K562 (cell line): ENCODE measurements around the gene ANKRD10. TPM values are rescaled to one million over a fixed set of nuclear protein-coding genes. Genes with fewer than 3 reads are reported as not detected.

Experiments
- CBFA2T3 ChIP-seq: fragments of 450-650 bp; IDR thresholded peaks from 2 replicates; pipeline ENCODE4 v1.6.1; 2017
- E2F3 ChIP-seq: fragments of 250-450 bp; sonication (Bioruptor Pico); IDR thresholded peaks from 2 replicates; pipeline ENCODE4 v1.4.0; 2020; ENCODE audit warnings: mild to moderate bottlenecking
- FIP1L1 ChIP-seq: fragments of 200-400 bp; formaldehyde crosslinking; IDR thresholded peaks from 2 replicates; pipeline ENCODE4 v1.6.1; 2018; ENCODE audit warnings: mild to moderate bottlenecking, low read depth, low read length; ENCODE audit not compliant: poor library complexity, severe bottlenecking
- FUS ChIP-seq: fragments of 200-400 bp; formaldehyde crosslinking; optimal IDR thresholded peaks from 2 replicates; pipeline ENCODE3; 2017; ENCODE audit warnings: low read depth, low read length
- NFIC ChIP-seq: fragments of 450-650 bp; IDR thresholded peaks from 2 replicates; pipeline ENCODE4 v1.6.1; 2017; ENCODE audit warnings: mild to moderate bottlenecking, inconsistent platforms
- PHB2 ChIP-seq: fragments of 450-650 bp; IDR thresholded peaks from 2 replicates; pipeline ENCODE4 v1.6.1; 2017; ENCODE audit warnings: low read depth
- PHF21A ChIP-seq: fragments of 450-650 bp; IDR thresholded peaks from 2 replicates; pipeline ENCODE4 v1.6.1; 2017; ENCODE audit warnings: low read depth, borderline replicate concordance
- SMARCA4 ChIP-seq: fragments of 450-650 bp; IDR thresholded peaks from 2 replicates; pipeline ENCODE4 v1.6.1; 2016
- SNRNP70 ChIP-seq: fragments of 200-400 bp; formaldehyde crosslinking; optimal IDR thresholded peaks from 2 replicates; pipeline ENCODE3; 2017; ENCODE audit warnings: low read depth, low read length
- SRSF7 ChIP-seq: fragments of 200-400 bp; formaldehyde crosslinking; optimal IDR thresholded peaks from 2 replicates; pipeline ENCODE3; 2017; ENCODE audit warnings: mild to moderate bottlenecking, low read depth, low read length
- STAG1 ChIP-seq: sonication (generic); formaldehyde crosslinking; IDR thresholded peaks from 2 replicates; pipeline ENCODE4 v1.5.0; 2020; ENCODE audit warnings: missing genetic modification reagents, borderline replicate concordance
- TEAD1 ChIP-seq, 2 experiments: fragments of 450-650 bp in 1 of 2; sonication (generic) in 1 of 2; formaldehyde crosslinking; IDR thresholded peaks; 2 replicates each; pipeline versions ENCODE4 v1.4.0 to v1.8.0; 2020 to 2022; ENCODE audit warnings: mild to moderate bottlenecking in 2 of 2, missing genetic modification reagents in 1 of 2
- ZBTB8A ChIP-seq: fragments of 450-650 bp; IDR thresholded peaks from 2 replicates; pipeline ENCODE4 v1.6.1; 2018; ENCODE audit warnings: mild to moderate bottlenecking, moderate library complexity; ENCODE audit not compliant: partially characterized antibody
- ZEB2 ChIP-seq: fragments of 450-650 bp; IDR thresholded peaks from 2 replicates; pipeline ENCODE4 v1.6.1; 2016
- ZNF583 ChIP-seq: fragments of 250-450 bp; sonication (Bioruptor Pico); IDR thresholded peaks from 2 replicates; pipeline ENCODE4 v1.4.0; 2020
- polyA plus RNA-seq, 8 experiments: library from polyadenylated mRNA; depleted of rRNA in 4 of 8; stranded (reverse) in 5 of 8; unstranded in 3 of 8; fragments of >200 nt; fragmentation: Nextera tagmentation in 2 of 8; fragmentation: Illumina TruSeq in 1 of 8; extraction: Ambion mirVana in 2 of 8; extraction: Trizol in 1 of 8; gene quantifications; 2 replicates each; pipeline versions ENCODE4 v1.2.1 to v1.2.3, GENCODE V29; 2011 to 2014; ENCODE audit warnings: inconsistent platforms in 1 of 8, missing spikeins in 1 of 8
- total RNA-seq, 7 experiments: library from RNA; depleted of rRNA in 6 of 7; stranded (reverse); fragments of >200 nt in 6 of 7; fragmentation: Illumina TruSeq in 2 of 7; extraction: Trizol in 2 of 7; gene quantifications; 2 replicates each; pipeline versions ENCODE4 v1.2.1 to v1.2.3, GENCODE V29; 2011 to 2021; ENCODE audit warnings: low replicate concordance in 1 of 7
- TF ChIP-seq, protein P1 (sequence below): sonication (generic); formaldehyde crosslinking; IDR thresholded peaks from 2 replicates; pipeline ENCODE4 v1.9.0; 2022; ENCODE audit warnings: mild to moderate bottlenecking, missing genetic modification reagents
- TF ChIP-seq, protein P2 (sequence below): fragments of 250-450 bp; sonication (Bioruptor Pico); IDR thresholded peaks from 2 replicates; pipeline ENCODE4 v1.4.0; 2020; ENCODE audit warnings: borderline replicate concordance
- TF ChIP-seq, protein P3 (sequence below), 3 experiments: IDR thresholded peaks in 2 of 3; conservative IDR thresholded peaks in 1 of 3; 2 replicates each; pipeline ENCODE4 v1.5.1; 2011 to 2012; ENCODE audit warnings: low read length in 3 of 3, mild to moderate bottlenecking in 3 of 3, control low read depth in 2 of 3, improper control_type of control experiment in 1 of 3, inconsistent platforms in 1 of 3, low read depth in 1 of 3, mixed read lengths in 1 of 3, moderate library complexity in 1 of 3; ENCODE audit not compliant: insufficient read depth in 2 of 3
- TF ChIP-seq, protein P4 (sequence below): fragments of 250-450 bp; sonication (Bioruptor Pico); IDR thresholded peaks from 2 replicates; pipeline ENCODE4 v1.5.0; 2021
- TF ChIP-seq, protein P5 (sequence below): fragments of 450-650 bp; IDR thresholded peaks from 2 replicates; pipeline ENCODE4 v1.6.1; 2017; ENCODE audit warnings: antibody characterized with exemption, mild to moderate bottlenecking

The ANKRD10 gene
- total and polyA plus RNA-seq, 9 of the 15 experiments (the other 6 are each of a cell fraction or from before 2014, with no cell fraction given) = 21.7 to 183 (median 45.0) TPM

DNA sequence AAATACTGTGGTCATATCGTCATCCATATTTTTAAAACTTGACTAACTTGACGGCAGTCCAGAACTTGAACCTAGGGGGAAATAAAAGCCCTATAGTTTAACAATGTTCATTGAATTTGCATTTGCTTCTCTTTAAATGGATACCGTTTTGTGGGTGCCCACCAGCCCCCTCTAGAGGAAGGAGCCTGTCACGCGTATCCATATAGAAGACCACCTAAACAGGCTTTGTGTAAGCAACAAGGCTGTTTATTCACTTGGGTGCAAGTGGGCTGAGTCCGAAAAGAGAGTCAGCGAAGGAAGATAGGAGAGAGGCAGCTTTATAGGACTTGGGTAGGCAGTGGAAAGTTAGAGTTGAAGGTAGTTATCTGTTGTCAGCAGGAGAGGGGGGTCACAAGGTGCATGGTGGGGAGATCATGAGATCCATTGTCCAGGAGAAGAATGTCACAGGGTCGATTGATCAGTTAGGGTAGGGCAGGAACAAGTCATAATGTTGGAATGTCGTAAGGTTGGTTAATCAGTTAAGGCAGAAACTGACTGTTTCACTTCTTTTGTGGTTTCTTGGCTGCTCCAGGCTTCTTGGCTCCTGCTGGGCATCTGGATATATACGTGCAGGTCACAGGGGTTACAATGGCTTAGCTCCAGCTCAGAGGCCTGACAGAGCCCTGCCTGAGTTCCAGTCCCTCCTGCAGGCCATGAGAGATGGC is 42.5 kb upstream of the ANKRD10 start (continued):
- TF ChIP-seq ZNF583 (CRISPR knock-in tag) = no peak
- no peak for TF ChIP-seq STAG1 (CRISPR knock-in tag)
- TF ChIP-seq FIP1L1 = no peak
- TF ChIP-seq ZBTB8A = no peak
- TF ChIP-seq E2F3 (CRISPR knock-in tag) = no peak
- TF ChIP-seq NFIC = peak; percentile 24; the same call in 1 of the 2 replicates
- 0 out of 2 replicates have a peak, but pooled peaks have one; percentile 19 for TF ChIP-seq ZEB2
- TF ChIP-seq, protein P1, sequence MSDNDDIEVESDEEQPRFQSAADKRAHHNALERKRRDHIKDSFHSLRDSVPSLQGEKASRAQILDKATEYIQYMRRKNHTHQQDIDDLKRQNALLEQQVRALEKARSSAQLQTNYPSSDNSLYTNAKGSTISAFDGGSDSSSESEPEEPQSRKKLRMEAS (CRISPR knock-in tag) = no peak
- TF ChIP-seq, protein P2, sequence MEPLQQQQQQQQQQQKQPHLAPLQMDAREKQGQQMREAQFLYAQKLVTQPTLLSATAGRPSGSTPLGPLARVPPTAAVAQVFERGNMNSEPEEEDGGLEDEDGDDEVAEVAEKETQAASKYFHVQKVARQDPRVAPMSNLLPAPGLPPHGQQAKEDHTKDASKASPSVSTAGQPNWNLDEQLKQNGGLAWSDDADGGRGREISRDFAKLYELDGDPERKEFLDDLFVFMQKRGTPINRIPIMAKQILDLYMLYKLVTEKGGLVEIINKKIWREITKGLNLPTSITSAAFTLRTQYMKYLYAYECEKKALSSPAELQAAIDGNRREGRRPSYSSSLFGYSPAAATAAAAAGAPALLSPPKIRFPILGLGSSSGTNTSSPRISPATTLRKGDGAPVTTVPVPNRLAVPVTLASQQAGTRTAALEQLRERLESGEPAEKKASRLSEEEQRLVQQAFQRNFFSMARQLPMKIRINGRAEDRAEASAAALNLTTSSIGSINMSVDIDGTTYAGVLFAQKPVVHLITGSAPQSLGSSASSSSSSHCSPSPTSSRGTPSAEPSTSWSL (CRISPR knock-in tag) = no peak
- 0 out of 2 replicates have a peak, but pooled peaks have one; percentile 19 for TF ChIP-seq SMARCA4
- TF ChIP-seq, protein P3, sequence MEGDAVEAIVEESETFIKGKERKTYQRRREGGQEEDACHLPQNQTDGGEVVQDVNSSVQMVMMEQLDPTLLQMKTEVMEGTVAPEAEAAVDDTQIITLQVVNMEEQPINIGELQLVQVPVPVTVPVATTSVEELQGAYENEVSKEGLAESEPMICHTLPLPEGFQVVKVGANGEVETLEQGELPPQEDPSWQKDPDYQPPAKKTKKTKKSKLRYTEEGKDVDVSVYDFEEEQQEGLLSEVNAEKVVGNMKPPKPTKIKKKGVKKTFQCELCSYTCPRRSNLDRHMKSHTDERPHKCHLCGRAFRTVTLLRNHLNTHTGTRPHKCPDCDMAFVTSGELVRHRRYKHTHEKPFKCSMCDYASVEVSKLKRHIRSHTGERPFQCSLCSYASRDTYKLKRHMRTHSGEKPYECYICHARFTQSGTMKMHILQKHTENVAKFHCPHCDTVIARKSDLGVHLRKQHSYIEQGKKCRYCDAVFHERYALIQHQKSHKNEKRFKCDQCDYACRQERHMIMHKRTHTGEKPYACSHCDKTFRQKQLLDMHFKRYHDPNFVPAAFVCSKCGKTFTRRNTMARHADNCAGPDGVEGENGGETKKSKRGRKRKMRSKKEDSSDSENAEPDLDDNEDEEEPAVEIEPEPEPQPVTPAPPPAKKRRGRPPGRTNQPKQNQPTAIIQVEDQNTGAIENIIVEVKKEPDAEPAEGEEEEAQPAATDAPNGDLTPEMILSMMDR (IDR thresholded peaks at IDR 0.05 in 2 of 3, conservative IDR thresholded peaks at IDR 0.05 in 1 of 3; ENCODE audit: insufficient read depth in 2 of 3, low read depth in 1 of 3, low read length in 3 of 3) = peak in 2 of 3 experiments; percentile 12 to 30; a peak in 1 of 6 replicates
- TF ChIP-seq, protein P4, sequence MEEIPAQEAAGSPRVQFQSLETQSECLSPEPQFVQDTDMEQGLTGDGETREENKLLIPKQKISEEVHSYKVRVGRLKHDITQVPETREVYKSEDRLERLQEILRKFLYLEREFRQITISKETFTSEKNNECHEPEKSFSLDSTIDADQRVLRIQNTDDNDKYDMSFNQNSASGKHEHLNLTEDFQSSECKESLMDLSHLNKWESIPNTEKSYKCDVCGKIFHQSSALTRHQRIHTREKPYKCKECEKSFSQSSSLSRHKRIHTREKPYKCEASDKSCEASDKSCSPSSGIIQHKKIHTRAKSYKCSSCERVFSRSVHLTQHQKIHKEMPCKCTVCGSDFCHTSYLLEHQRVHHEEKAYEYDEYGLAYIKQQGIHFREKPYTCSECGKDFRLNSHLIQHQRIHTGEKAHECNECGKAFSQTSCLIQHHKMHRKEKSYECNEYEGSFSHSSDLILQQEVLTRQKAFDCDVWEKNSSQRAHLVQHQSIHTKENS (CRISPR knock-in tag) = no peak
- peak in 1 of 2 experiments; percentile 88; a peak in 2 of 4 replicates for TF ChIP-seq TEAD1 (CRISPR knock-in tag; IDR thresholded peaks at IDR 0.05)
- TF ChIP-seq, protein P5, sequence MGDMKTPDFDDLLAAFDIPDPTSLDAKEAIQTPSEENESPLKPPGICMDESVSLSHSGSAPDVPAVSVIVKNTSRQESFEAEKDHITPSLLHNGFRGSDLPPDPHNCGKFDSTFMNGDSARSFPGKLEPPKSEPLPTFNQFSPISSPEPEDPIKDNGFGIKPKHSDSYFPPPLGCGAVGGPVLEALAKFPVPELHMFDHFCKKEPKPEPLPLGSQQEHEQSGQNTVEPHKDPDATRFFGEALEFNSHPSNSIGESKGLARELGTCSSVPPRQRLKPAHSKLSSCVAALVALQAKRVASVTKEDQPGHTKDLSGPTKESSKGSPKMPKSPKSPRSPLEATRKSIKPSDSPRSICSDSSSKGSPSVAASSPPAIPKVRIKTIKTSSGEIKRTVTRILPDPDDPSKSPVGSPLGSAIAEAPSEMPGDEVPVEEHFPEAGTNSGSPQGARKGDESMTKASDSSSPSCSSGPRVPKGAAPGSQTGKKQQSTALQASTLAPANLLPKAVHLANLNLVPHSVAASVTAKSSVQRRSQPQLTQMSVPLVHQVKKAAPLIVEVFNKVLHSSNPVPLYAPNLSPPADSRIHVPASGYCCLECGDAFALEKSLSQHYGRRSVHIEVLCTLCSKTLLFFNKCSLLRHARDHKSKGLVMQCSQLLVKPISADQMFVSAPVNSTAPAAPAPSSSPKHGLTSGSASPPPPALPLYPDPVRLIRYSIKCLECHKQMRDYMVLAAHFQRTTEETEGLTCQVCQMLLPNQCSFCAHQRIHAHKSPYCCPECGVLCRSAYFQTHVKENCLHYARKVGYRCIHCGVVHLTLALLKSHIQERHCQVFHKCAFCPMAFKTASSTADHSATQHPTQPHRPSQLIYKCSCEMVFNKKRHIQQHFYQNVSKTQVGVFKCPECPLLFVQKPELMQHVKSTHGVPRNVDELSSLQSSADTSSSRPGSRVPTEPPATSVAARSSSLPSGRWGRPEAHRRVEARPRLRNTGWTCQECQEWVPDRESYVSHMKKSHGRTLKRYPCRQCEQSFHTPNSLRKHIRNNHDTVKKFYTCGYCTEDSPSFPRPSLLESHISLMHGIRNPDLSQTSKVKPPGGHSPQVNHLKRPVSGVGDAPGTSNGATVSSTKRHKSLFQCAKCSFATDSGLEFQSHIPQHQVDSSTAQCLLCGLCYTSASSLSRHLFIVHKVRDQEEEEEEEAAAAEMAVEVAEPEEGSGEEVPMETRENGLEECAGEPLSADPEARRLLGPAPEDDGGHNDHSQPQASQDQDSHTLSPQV = peak; percentile 39; the same call in 1 of the 2 replicates
- TF ChIP-seq PHB2 = no peak
- TF ChIP-seq PHF21A = no peak
- peak; percentile 85 for TF ChIP-seq CBFA2T3
- TF ChIP-seq FUS = no peak
- TF ChIP-seq SNRNP70 = no peak
- no peak for TF ChIP-seq SRSF7
